ENCODE measurements around the gene GCAT.

- TF ChIP-seq CTCF (IDR thresholded peaks at IDR 0.05) (no peak), EP300 (IDR thresholded peaks at IDR 0.05) (no peak), POLR2A (IDR thresholded peaks at IDR 0.05) (no peak)
Measured at GRCh38 chr22:37848587-37849088, 40.9 kb downstream of the GCAT start.

Measured in ovary (tissue), 3 donors.